Measurements from ENCODE around the gene SRGAP3.

The SRGAP3 gene

GRCh38 chr3:9080163-9080562, 169.3 kb downstream of the SRGAP3 start:
- in situ Hi-C loops (cut with MboI; ENCODE audit: low sequenced_read_pairs), result no loop called here
- Histone ChIP-seq H3K4me1 (no peaks in the 10 kb centered on the region), H3K36me3 (replicated peaks) (no peaks in the 10 kb centered on the region), H3K27me3 (ENCODE audit: low read depth) (no peaks in the 10 kb centered on the region), H3K9me3 (no peaks in the 10 kb centered on the region), H3K4me3 (no peak overlapping the region)
- DNase-seq (ENCODE audit: low spot score in 2 of 2), result no peak

- DNase-seq (ENCODE audit: low spot score in 2 of 2), result no peak
These were observed 169.8 kb downstream of the SRGAP3 start for GRCh38 chr3:9079676-9080075.

GRCh38 chr3:9078561-9079240, 170.7 kb downstream of the SRGAP3 start:
- in situ Hi-C loops (cut with MboI; ENCODE audit: low sequenced_read_pairs), result no loop called here
- no peak for DNase-seq (ENCODE audit: low spot score in 2 of 2)

More at GRCh38 chr3:9079676-9080075, 169.8 kb downstream of the SRGAP3 start:
- Histone ChIP-seq H3K36me3 (replicated peaks) (no peaks in the 10 kb centered on the region), H3K9me3 (no peaks in the 10 kb centered on the region), H3K4me3 (no peak overlapping the region), H3K27me3 (ENCODE audit: low read depth) (no peaks in the 10 kb centered on the region), H3K4me1 (no peaks in the 10 kb centered on the region)
- in situ Hi-C loops (cut with MboI; ENCODE audit: low sequenced_read_pairs), result no loop called here

GRCh38 chr3:9077029-9077428, 172.4 kb downstream of the SRGAP3 start:
- no peak for DNase-seq (ENCODE audit: low spot score in 2 of 2)
- in situ Hi-C loops (cut with MboI; ENCODE audit: low sequenced_read_pairs), result no loop called here

More at GRCh38 chr3:9078561-9079240, 170.7 kb downstream of the SRGAP3 start:
- H3K36me3 ChIP-seq (replicated peaks), result no peaks in the 10 kb centered on the region
- H3K4me1 ChIP-seq, result no peaks in the 10 kb centered on the region
- no peaks in the 10 kb centered on the region for H3K27me3 ChIP-seq (ENCODE audit: low read depth)
- no peak overlapping the region for H3K4me3 ChIP-seq
- no peaks in the 10 kb centered on the region for H3K9me3 ChIP-seq

GRCh38 chr3:9075762-9076161, 173.7 kb downstream of the SRGAP3 start:
- in situ Hi-C loops (cut with MboI; ENCODE audit: low sequenced_read_pairs), result no loop called here
- no peak for DNase-seq (ENCODE audit: low spot score in 2 of 2)
- Histone ChIP-seq H3K4me3 (no peak overlapping the region), H3K4me1 (no peaks in the 10 kb centered on the region), H3K36me3 (replicated peaks) (no peaks in the 10 kb centered on the region), H3K9me3 (no peaks in the 10 kb centered on the region), H3K27me3 (ENCODE audit: low read depth) (no peaks in the 10 kb centered on the region)

More at GRCh38 chr3:9077029-9077428, 172.4 kb downstream of the SRGAP3 start:
- Histone ChIP-seq H3K27me3 (ENCODE audit: low read depth) (no peaks in the 10 kb centered on the region), H3K36me3 (replicated peaks) (no peaks in the 10 kb centered on the region), H3K4me1 (no peaks in the 10 kb centered on the region), H3K9me3 (no peaks in the 10 kb centered on the region), H3K4me3 (no peak overlapping the region)

GRCh38 chr3:9074079-9074478, 175.4 kb downstream of the SRGAP3 start:
- Histone ChIP-seq H3K4me3 (no peak overlapping the region), H3K9me3 (no peaks in the 10 kb centered on the region), H3K36me3 (replicated peaks) (no peaks in the 10 kb centered on the region), H3K4me1 (no peaks in the 10 kb centered on the region), H3K27me3 (ENCODE audit: low read depth) (no peaks in the 10 kb centered on the region)
- no peak for DNase-seq (ENCODE audit: low spot score in 2 of 2)
- in situ Hi-C loops (cut with MboI; ENCODE audit: low sequenced_read_pairs), result no loop called here

GRCh38 chr3:9072667-9073009, 176.8 kb downstream of the SRGAP3 start:
- in situ Hi-C loops (cut with MboI; ENCODE audit: low sequenced_read_pairs), result no loop called here
- no peaks in the 10 kb centered on the region for H3K36me3 ChIP-seq (replicated peaks)

GRCh38 chr3:9071936-9072666, 177.3 kb downstream of the SRGAP3 start:
- no peaks in the 10 kb centered on the region for H3K4me1 ChIP-seq
- no peak overlapping the region for H3K4me3 ChIP-seq
- DNase-seq (ENCODE audit: low spot score in 2 of 2), result no peak
- no peaks in the 10 kb centered on the region for H3K27me3 ChIP-seq (ENCODE audit: low read depth)
- in situ Hi-C loops (cut with MboI; ENCODE audit: low sequenced_read_pairs), result no loop called here
- H3K9me3 ChIP-seq, result no peaks in the 10 kb centered on the region
- no peaks in the 10 kb centered on the region for H3K36me3 ChIP-seq (replicated peaks)

More at GRCh38 chr3:9072667-9073009, 176.8 kb downstream of the SRGAP3 start:
- H3K4me3 ChIP-seq, result no peak overlapping the region
- no peaks in the 10 kb centered on the region for H3K9me3 ChIP-seq
- H3K27me3 ChIP-seq (ENCODE audit: low read depth), result no peaks in the 10 kb centered on the region
- no peaks in the 10 kb centered on the region for H3K4me1 ChIP-seq
- DNase-seq (ENCODE audit: low spot score in 2 of 2), result no peak

GRCh38 chr3:9070961-9071360, 178.5 kb downstream of the SRGAP3 start:
- H3K4me3 ChIP-seq, result no peak overlapping the region

GRCh38 chr3:9069971-9070370, 179.5 kb downstream of the SRGAP3 start:
- H3K4me3 ChIP-seq, result no peak overlapping the region
- no peaks in the 10 kb centered on the region for H3K27me3 ChIP-seq (ENCODE audit: low read depth)
- no peaks in the 10 kb centered on the region for H3K9me3 ChIP-seq
- in situ Hi-C loops (cut with MboI; ENCODE audit: low sequenced_read_pairs), result loop anchor here (5.0 kb wide), 1 partner anchor 98 kb away; no protein-coding TSS in a partner anchor
- no peak for DNase-seq (ENCODE audit: low spot score in 2 of 2)
- no peaks in the 10 kb centered on the region for H3K4me1 ChIP-seq
- no peaks in the 10 kb centered on the region for H3K36me3 ChIP-seq (replicated peaks)

More at GRCh38 chr3:9070961-9071360, 178.5 kb downstream of the SRGAP3 start:
- Histone ChIP-seq H3K36me3 (replicated peaks) (no peaks in the 10 kb centered on the region), H3K27me3 (ENCODE audit: low read depth) (no peaks in the 10 kb centered on the region), H3K4me1 (no peaks in the 10 kb centered on the region), H3K9me3 (no peaks in the 10 kb centered on the region)
- no peak for DNase-seq (ENCODE audit: low spot score in 2 of 2)
- in situ Hi-C loops (cut with MboI; ENCODE audit: low sequenced_read_pairs), result no loop called here

- no peaks in the 10 kb centered on the region for H3K27me3 ChIP-seq (ENCODE audit: low read depth)
- H3K4me1 ChIP-seq, result no peaks in the 10 kb centered on the region
- no peaks in the 10 kb centered on the region for H3K9me3 ChIP-seq
- in situ Hi-C loops (cut with MboI; ENCODE audit: low sequenced_read_pairs), result loop anchor here (5.0 kb wide), 1 partner anchor 96 kb away; no protein-coding TSS in a partner anchor
- no peaks in the 10 kb centered on the region for H3K36me3 ChIP-seq (replicated peaks)
- no peak overlapping the region for H3K4me3 ChIP-seq
- DNase-seq (ENCODE audit: low spot score in 2 of 2), result no peak
These were observed 181.4 kb downstream of the SRGAP3 start for GRCh38 chr3:9068051-9068450.

GRCh38 chr3:9067352-9067975, 182.0 kb downstream of the SRGAP3 start:
- peak; percentile 38 to 57 for DNase-seq (ENCODE audit: low spot score in 2 of 2)
- in situ Hi-C loops (cut with MboI; ENCODE audit: low sequenced_read_pairs), result loop anchor here (5.0 kb wide), 1 partner anchor 95 kb away; no protein-coding TSS in a partner anchor
- no peak overlapping the region for H3K4me3 ChIP-seq
- no peaks in the 10 kb centered on the region for H3K4me1 ChIP-seq
- H3K27me3 ChIP-seq (ENCODE audit: low read depth), result no peaks in the 10 kb centered on the region
- no peaks in the 10 kb centered on the region for H3K9me3 ChIP-seq
- no peaks in the 10 kb centered on the region for H3K36me3 ChIP-seq (replicated peaks)

- Histone ChIP-seq H3K36me3 (replicated peaks) (no peaks in the 10 kb centered on the region), H3K9me3 (no peaks in the 10 kb centered on the region), H3K4me3 (no peak overlapping the region), H3K4me1 (no peaks in the 10 kb centered on the region), H3K27me3 (ENCODE audit: low read depth) (no peaks in the 10 kb centered on the region)
- DNase-seq (ENCODE audit: low spot score in 2 of 2), result no peak
- in situ Hi-C loops (cut with MboI; ENCODE audit: low sequenced_read_pairs), result loop anchor here (5.0 kb wide), 1 partner anchor 94 kb away; no protein-coding TSS in a partner anchor
These were observed 182.7 kb downstream of the SRGAP3 start for GRCh38 chr3:9066775-9067174.

- in situ Hi-C loops (cut with MboI; ENCODE audit: low sequenced_read_pairs), result loop anchor here (5.0 kb wide), 1 partner anchor 94 kb away; no protein-coding TSS in a partner anchor
- no peak overlapping the region for H3K4me3 ChIP-seq
- H3K27me3 ChIP-seq (ENCODE audit: low read depth), result no peaks in the 10 kb centered on the region
- DNase-seq (ENCODE audit: low spot score in 2 of 2), result no peak
- no peaks in the 10 kb centered on the region for H3K4me1 ChIP-seq
- no peaks in the 10 kb centered on the region for H3K9me3 ChIP-seq
- no peaks in the 10 kb centered on the region for H3K36me3 ChIP-seq (replicated peaks)
These were observed 183.3 kb downstream of the SRGAP3 start for GRCh38 chr3:9066141-9066540.
